Neural progenitor cell (in vitro differentiated cells): ENCODE results near the gene SVOP. TPM values are rescaled to one million over a fixed set of nuclear protein-coding genes. Genes with fewer than 3 reads are reported as not detected.

Source experiments
- DNase-seq: peaks from one replicate; pipeline ENCODE4 v3.0.0-alpha.2; 2016; ENCODE audit warnings: low spot score
- H2AFZ ChIP-seq: fragments of 200-600 bp; sonication (generic); replicated peaks from 2 replicates; pipeline ENCODE4 v1.6.1; 2016; ENCODE audit warnings: antibody characterized with exemption
- H3F3A ChIP-seq: fragments of 200-600 bp; sonication (generic); 2 replicates; pipeline ENCODE4 v1.6.1; 2016; ENCODE audit warnings: antibody characterized with exemption, low read depth
- H3K27ac ChIP-seq: fragments of 200-600 bp; sonication (generic); 2 replicates; pipeline ENCODE4 v1.5.1; 2016; ENCODE audit warnings: mild to moderate bottlenecking
- H3K27me3 ChIP-seq: fragments of 200-600 bp; sonication (generic); 2 replicates; pipeline ENCODE4 v1.6.1; 2016; ENCODE audit warnings: mild to moderate bottlenecking, moderate library complexity
- H3K36me3 ChIP-seq: fragments of 200-600 bp; sonication (generic); 2 replicates; pipeline ENCODE4 v1.5.1; 2016
- H3K4me1 ChIP-seq: fragments of 200-600 bp; sonication (generic); 2 replicates; pipeline ENCODE4 v1.6.1; 2016; ENCODE audit warnings: mixed run types
- H3K4me2 ChIP-seq: fragments of 200-600 bp; sonication (generic); 2 replicates; pipeline ENCODE4 v1.6.1; 2016
- H3K4me3 ChIP-seq: fragments of 200-600 bp; sonication (generic); 2 replicates; pipeline ENCODE4 v1.5.1; 2016
- H3K79me2 ChIP-seq: fragments of 200-600 bp; sonication (generic); 2 replicates; pipeline ENCODE4 v1.6.1; 2016; ENCODE audit warnings: low read depth
- H3K9ac ChIP-seq: fragments of 200-600 bp; sonication (generic); 2 replicates; pipeline ENCODE4 v1.6.1; 2016
- H3K9me3 ChIP-seq: fragments of 200-600 bp; sonication (generic); 2 replicates; pipeline ENCODE4 v1.5.1; 2016; ENCODE audit warnings: low read depth
- H4K20me1 ChIP-seq: fragments of 200-600 bp; sonication (generic); 2 replicates; pipeline ENCODE4 v1.6.1; 2016; ENCODE audit warnings: low read depth
- H3K27ac Mint-ChIP-seq: 3 replicates; pipeline ENCODE4 v1.8.0; 2021; ENCODE audit warnings: mixed read lengths
- H3K27me3 Mint-ChIP-seq: 2 replicates; pipeline ENCODE4 v1.8.0; 2022; ENCODE audit warnings: low read depth, mild to moderate bottlenecking, inconsistent platforms, moderate library complexity, mixed read lengths; ENCODE audit not compliant: insufficient read depth
- H3K36me3 Mint-ChIP-seq: 3 replicates; pipeline ENCODE4 v1.8.0; 2021; ENCODE audit warnings: mixed read lengths
- H3K4me1 Mint-ChIP-seq: 3 replicates; pipeline ENCODE4 v1.8.0; 2021; ENCODE audit warnings: mixed read lengths
- H3K4me3 Mint-ChIP-seq: 3 replicates; pipeline ENCODE4 v1.8.0; 2021; ENCODE audit warnings: mild to moderate bottlenecking, moderate library complexity, mixed read lengths
- H3K9me3 Mint-ChIP-seq: 3 replicates; pipeline ENCODE4 v1.8.0; 2020; ENCODE audit warnings: mixed read lengths
- EZH2 ChIP-seq: fragments of 200-600 bp; sonication (generic); IDR thresholded peaks from 2 replicates; pipeline ENCODE4 v1.6.1; 2017; ENCODE audit warnings: antibody characterized with exemption, mild to moderate bottlenecking, moderate library complexity
- EZH2phosphoT487 ChIP-seq: fragments of 200-600 bp; sonication (generic); IDR thresholded peaks from 2 replicates; pipeline ENCODE4 v1.6.1; 2017; ENCODE audit warnings: antibody characterized with exemption
- total RNA-seq: library from RNA; depleted of rRNA; stranded (reverse); fragments of >200 nt; gene quantifications from 2 replicates; pipeline ENCODE4 v1.2.3, GENCODE V29; 2015; ENCODE audit warnings: low replicate concordance
- TF ChIP-seq, protein P1 (sequence below): fragments of 200-600 bp; sonication (generic); IDR thresholded peaks from 2 replicates; pipeline ENCODE4 v1.5.1; 2017; ENCODE audit warnings: antibody characterized with exemption, mild to moderate bottlenecking

The SVOP gene
- total RNA-seq, 1 donor from 2014 or later, result not detected

DNA sequence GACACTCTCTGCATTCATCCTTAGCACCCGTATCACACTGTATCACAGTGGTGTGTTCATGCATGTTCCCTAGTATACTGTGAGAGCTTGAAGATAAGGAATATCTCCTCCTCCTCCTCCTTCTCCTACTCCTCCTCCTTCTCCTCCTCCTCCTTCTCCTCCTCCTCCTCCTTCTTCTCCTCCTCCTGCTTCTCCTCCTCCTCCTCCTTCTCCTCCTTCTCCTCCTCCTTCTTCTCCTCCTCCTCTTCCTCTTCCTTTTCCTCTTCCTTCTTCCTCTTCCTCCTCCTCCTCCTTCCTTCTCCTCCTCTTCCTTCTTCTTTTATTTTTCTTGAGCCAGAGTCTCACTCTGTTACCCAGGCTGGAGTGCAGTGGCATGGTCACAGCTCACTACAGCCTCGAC, 113.9 kb downstream of the SVOP start:
- peaks cover 17% of the 10 kb centered on the region for H3K4me1 Mint-ChIP-seq
- no peaks in the 10 kb centered on the region for H3F3A ChIP-seq
- H3K27me3 ChIP-seq, result no peaks in the 10 kb centered on the region
- H3K9me3 Mint-ChIP-seq, result no peaks in the 10 kb centered on the region
- H3K4me2 ChIP-seq, result no peak overlapping the region
- DNase-seq, result no peak
- H3K27ac Mint-ChIP-seq, result no peak overlapping the region
- H3K9ac ChIP-seq, result no peak overlapping the region
- H3K79me2 ChIP-seq, result no peaks in the 10 kb centered on the region
- H3K4me1 ChIP-seq, result peaks cover 9% of the 10 kb centered on the region
- H3K36me3 Mint-ChIP-seq, result no peaks in the 10 kb centered on the region
- TF ChIP-seq EZH2phosphoT487, result no peak
- TF ChIP-seq, protein P1, sequence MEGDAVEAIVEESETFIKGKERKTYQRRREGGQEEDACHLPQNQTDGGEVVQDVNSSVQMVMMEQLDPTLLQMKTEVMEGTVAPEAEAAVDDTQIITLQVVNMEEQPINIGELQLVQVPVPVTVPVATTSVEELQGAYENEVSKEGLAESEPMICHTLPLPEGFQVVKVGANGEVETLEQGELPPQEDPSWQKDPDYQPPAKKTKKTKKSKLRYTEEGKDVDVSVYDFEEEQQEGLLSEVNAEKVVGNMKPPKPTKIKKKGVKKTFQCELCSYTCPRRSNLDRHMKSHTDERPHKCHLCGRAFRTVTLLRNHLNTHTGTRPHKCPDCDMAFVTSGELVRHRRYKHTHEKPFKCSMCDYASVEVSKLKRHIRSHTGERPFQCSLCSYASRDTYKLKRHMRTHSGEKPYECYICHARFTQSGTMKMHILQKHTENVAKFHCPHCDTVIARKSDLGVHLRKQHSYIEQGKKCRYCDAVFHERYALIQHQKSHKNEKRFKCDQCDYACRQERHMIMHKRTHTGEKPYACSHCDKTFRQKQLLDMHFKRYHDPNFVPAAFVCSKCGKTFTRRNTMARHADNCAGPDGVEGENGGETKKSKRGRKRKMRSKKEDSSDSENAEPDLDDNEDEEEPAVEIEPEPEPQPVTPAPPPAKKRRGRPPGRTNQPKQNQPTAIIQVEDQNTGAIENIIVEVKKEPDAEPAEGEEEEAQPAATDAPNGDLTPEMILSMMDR, result no peak
- no peak for TF ChIP-seq EZH2
- no peak overlapping the region for H3K4me3 Mint-ChIP-seq
- no peaks in the 10 kb centered on the region for H3K9me3 ChIP-seq
- H2AFZ ChIP-seq, result no peak overlapping the region
- no peak overlapping the region for H3K27ac ChIP-seq
- no peaks in the 10 kb centered on the region for H3K36me3 ChIP-seq
- H3K4me3 ChIP-seq, result no peak overlapping the region
- no peaks in the 10 kb centered on the region for H4K20me1 ChIP-seq
- H3K27me3 Mint-ChIP-seq, result peaks cover 7% of the 10 kb centered on the region

DNA sequence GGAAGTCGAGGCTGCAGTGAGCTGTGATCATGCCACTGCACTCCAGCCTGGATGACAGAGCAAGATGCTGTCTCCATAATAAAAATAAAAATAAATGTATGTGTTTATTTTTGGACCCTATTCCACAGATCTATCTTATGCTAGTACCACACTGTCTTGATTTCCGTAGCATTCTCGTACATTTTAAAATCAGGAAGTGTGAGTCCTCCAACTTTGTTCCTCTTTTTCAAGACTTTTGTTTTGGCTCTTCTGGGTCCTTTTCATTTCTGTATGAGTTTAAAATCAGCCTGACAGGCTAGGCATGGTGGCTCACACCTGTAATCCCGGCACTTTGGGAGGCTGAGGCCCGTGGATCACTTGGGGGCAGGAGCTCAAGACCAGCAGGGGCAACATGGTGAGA, 115.1 kb downstream of the SVOP start:
- Histone ChIP-seq H2AFZ (no peak overlapping the region), H4K20me1 (no peaks in the 10 kb centered on the region), H3K4me2 (no peak overlapping the region), H3K4me1 (peaks cover 5% of the 10 kb centered on the region), H3K4me3 (no peak overlapping the region), H3K36me3 (no peaks in the 10 kb centered on the region), H3K9ac (no peak overlapping the region), H3K9me3 (no peaks in the 10 kb centered on the region), H3F3A (no peaks in the 10 kb centered on the region), H3K27me3 (no peaks in the 10 kb centered on the region), H3K27ac (no peak overlapping the region), H3K79me2 (no peaks in the 10 kb centered on the region)
- H3K27me3 Mint-ChIP-seq, result peaks cover 7% of the 10 kb centered on the region
- TF ChIP-seq, protein P1, result no peak
- TF ChIP-seq EZH2, result no peak
- no peak for TF ChIP-seq EZH2phosphoT487
- H3K9me3 Mint-ChIP-seq, result no peaks in the 10 kb centered on the region
- DNase-seq, result no peak
- H3K36me3 Mint-ChIP-seq, result no peaks in the 10 kb centered on the region
- H3K4me3 Mint-ChIP-seq, result no peak overlapping the region
- H3K4me1 Mint-ChIP-seq, result peaks cover 13% of the 10 kb centered on the region
- H3K27ac Mint-ChIP-seq, result no peak overlapping the region

DNA sequence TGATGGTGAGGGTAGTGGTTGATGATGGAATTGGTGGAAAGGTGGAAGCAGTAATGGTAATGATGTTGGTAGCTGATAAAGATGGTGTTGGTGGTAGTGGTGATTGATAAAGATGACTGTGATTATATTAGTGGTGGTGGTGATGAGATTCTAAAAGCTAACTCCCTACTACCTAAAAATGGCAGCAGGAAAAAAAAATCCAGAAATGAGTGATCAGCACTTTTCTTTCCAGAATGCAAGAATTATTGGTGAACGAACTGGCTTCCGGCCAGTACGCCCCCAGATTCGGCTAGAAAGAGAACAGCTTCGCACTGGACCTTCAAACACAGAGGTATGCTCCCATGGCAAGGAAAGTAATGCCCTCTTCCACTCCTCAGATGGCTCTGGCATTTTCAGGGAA, 121.7 kb downstream of the SVOP start:
- H3K79me2 ChIP-seq, result no peaks in the 10 kb centered on the region
- H3K9ac ChIP-seq, result no peak overlapping the region
- H3K36me3 ChIP-seq, result no peaks in the 10 kb centered on the region
- no peaks in the 10 kb centered on the region for H3K36me3 Mint-ChIP-seq
- H3K4me2 ChIP-seq, result no peak overlapping the region
- peaks cover 11% of the 10 kb centered on the region for H3K27me3 Mint-ChIP-seq
- H3K9me3 Mint-ChIP-seq, result no peaks in the 10 kb centered on the region
- no peaks in the 10 kb centered on the region for H3K9me3 ChIP-seq
- H3K4me1 Mint-ChIP-seq, result no peaks in the 10 kb centered on the region
- H3K4me3 ChIP-seq, result no peak overlapping the region
- H3F3A ChIP-seq, result no peaks in the 10 kb centered on the region
- no peaks in the 10 kb centered on the region for H3K4me1 ChIP-seq
- peaks cover 3% of the 10 kb centered on the region for H3K27me3 ChIP-seq
- DNase-seq, result no peak
- no peaks in the 10 kb centered on the region for H4K20me1 ChIP-seq
- no peak overlapping the region for H3K27ac ChIP-seq
- no peak overlapping the region for H2AFZ ChIP-seq
- no peak overlapping the region for H3K4me3 Mint-ChIP-seq
- TF ChIP-seq EZH2 (no peak), EZH2phosphoT487 (no peak)
- TF ChIP-seq, protein P1, result no peak
- H3K27ac Mint-ChIP-seq, result no peak overlapping the region
